H9 (cell line): Measurements from ENCODE around the gene KDM3A. TPM values are rescaled to one million over a fixed set of nuclear protein-coding genes. Genes with fewer than 3 reads are reported as not detected.

Experiments used
- DNase-seq: peaks from one replicate; pipeline ENCODE4 v3.0.0-alpha.2; 2017
- H2AFZ ChIP-seq: one replicate; pipeline ENCODE4 v1.6.1; 2013; ENCODE audit warnings: mild to moderate bottlenecking, low read length, control low read depth, moderate library complexity
- H2AK5ac ChIP-seq: 2 replicates; pipeline ENCODE4 v1.6.1; 2013; ENCODE audit warnings: low read length, control low read depth, mixed read lengths; ENCODE audit not compliant: insufficient read length
- H2BK120ac ChIP-seq: one replicate; pipeline ENCODE4 v1.6.1; 2013; ENCODE audit warnings: low read depth, mild to moderate bottlenecking, low read length, control low read depth, inconsistent platforms; ENCODE audit not compliant: poor library complexity, severe bottlenecking
- H2BK12ac ChIP-seq: 2 replicates; pipeline ENCODE4 v1.6.1; 2013; ENCODE audit warnings: low read length, control low read depth, mixed read lengths, low read depth; ENCODE audit not compliant: insufficient read length
- H2BK15ac ChIP-seq: 2 replicates; pipeline ENCODE4 v1.6.1; 2013; ENCODE audit warnings: low read depth, low read length, control low read depth
- H2BK20ac ChIP-seq: one replicate; pipeline ENCODE4 v1.6.1; 2013; ENCODE audit warnings: low read depth, mild to moderate bottlenecking, low read length, control low read depth, inconsistent platforms; ENCODE audit not compliant: poor library complexity, severe bottlenecking
- H2BK5ac ChIP-seq: 2 replicates; pipeline ENCODE4 v1.6.1; 2013; ENCODE audit warnings: low read length, control low read depth, mixed read lengths; ENCODE audit not compliant: insufficient read length
- H3K14ac ChIP-seq: 2 replicates; pipeline ENCODE4 v1.6.1; 2013; ENCODE audit warnings: low read length, control low read depth; ENCODE audit not compliant: insufficient read depth
- H3K18ac ChIP-seq: 2 replicates; pipeline ENCODE4 v1.6.1; 2013; ENCODE audit warnings: low read depth, mild to moderate bottlenecking, mixed read lengths, low read length, control low read depth; ENCODE audit not compliant: insufficient read length
- H3K23ac ChIP-seq: 2 replicates; pipeline ENCODE4 v1.6.1; 2013; ENCODE audit warnings: low read length, control low read depth, mixed read lengths, low read depth; ENCODE audit not compliant: insufficient read length
- H3K23me2 ChIP-seq: 2 replicates; pipeline ENCODE4 v1.6.1; 2013; ENCODE audit warnings: low read depth, mild to moderate bottlenecking, mixed read lengths, low read length, control low read depth; ENCODE audit not compliant: insufficient read length, poor library complexity, severe bottlenecking
- H3K27ac ChIP-seq: 2 replicates; pipeline ENCODE4 v1.5.1; 2013; ENCODE audit warnings: low read length, control low read depth, mixed read lengths, low read depth; ENCODE audit not compliant: insufficient read length
- H3K27me3 ChIP-seq: 2 replicates; pipeline ENCODE4 v1.6.1; 2013; ENCODE audit warnings: low read length, control low read depth, inconsistent platforms; ENCODE audit not compliant: insufficient read depth
- H3K4ac ChIP-seq: 2 replicates; pipeline ENCODE4 v1.6.1; 2013; ENCODE audit warnings: low read depth, mild to moderate bottlenecking, control low read depth, inconsistent platforms, low read length, moderate library complexity
- H3K4me1 ChIP-seq: 2 replicates; pipeline ENCODE4 v1.6.1; 2013; ENCODE audit warnings: low read length, control low read depth, inconsistent platforms; ENCODE audit not compliant: insufficient read depth
- H3K4me2 ChIP-seq: 2 replicates; pipeline ENCODE4 v1.6.1; 2013; ENCODE audit warnings: low read length, control low read depth, mixed read lengths; ENCODE audit not compliant: insufficient read length, insufficient read depth
- H3K56ac ChIP-seq: 2 replicates; pipeline ENCODE4 v1.6.1; 2013; ENCODE audit warnings: low read depth, mild to moderate bottlenecking, mixed read lengths, low read length, control low read depth; ENCODE audit not compliant: insufficient read length
- H3K79me1 ChIP-seq: 2 replicates; pipeline ENCODE4 v1.6.1; 2013; ENCODE audit warnings: low read depth, mild to moderate bottlenecking, moderate library complexity, low read length, control low read depth, inconsistent platforms; ENCODE audit not compliant: insufficient read depth, poor library complexity, severe bottlenecking
- H3K79me2 ChIP-seq: 2 replicates; pipeline ENCODE4 v1.6.1; 2013; ENCODE audit warnings: low read length, control low read depth, inconsistent platforms; ENCODE audit not compliant: insufficient read depth
- H3K9ac ChIP-seq: 2 replicates; pipeline ENCODE4 v1.6.1; 2013; ENCODE audit warnings: low read length, control low read depth, mixed read lengths; ENCODE audit not compliant: insufficient read length; ENCODE audit errors: extremely low read depth
- H3K9me3 ChIP-seq: one replicate; pipeline ENCODE4 v1.6.1; 2013; ENCODE audit warnings: low read depth, low read length, inconsistent platforms; ENCODE audit not compliant: control insufficient read depth
- H3T11ph ChIP-seq: one replicate; pipeline ENCODE4 v1.6.1; 2013; ENCODE audit warnings: mild to moderate bottlenecking, low read length, control low read depth, inconsistent platforms
- H4K20me1 ChIP-seq: one replicate; pipeline ENCODE4 v1.6.1; 2013; ENCODE audit not compliant: control insufficient read depth, insufficient read length, insufficient read depth
- H4K5ac ChIP-seq: 2 replicates; pipeline ENCODE4 v1.6.1; 2013; ENCODE audit warnings: low read depth, mild to moderate bottlenecking, mixed read lengths, low read length, control low read depth; ENCODE audit not compliant: insufficient read length
- H4K8ac ChIP-seq: replicated peaks from 2 replicates; pipeline ENCODE4 v1.6.1; 2013; ENCODE audit warnings: low read length, control low read depth, mixed read lengths, low read depth; ENCODE audit not compliant: insufficient read length
- H4K91ac ChIP-seq: 2 replicates; pipeline ENCODE4 v1.6.1; 2013; ENCODE audit warnings: low read depth, mild to moderate bottlenecking, moderate library complexity, mixed read lengths, low read length, control low read depth; ENCODE audit not compliant: insufficient read length
- H3K27ac Mint-ChIP-seq, 3 experiments: 2 replicates in 2 of 3; 3 replicates in 1 of 3; pipeline ENCODE4 v1.8.0; 2020 to 2021; ENCODE audit warnings: mixed read lengths in 3 of 3, mild to moderate bottlenecking in 1 of 3, moderate library complexity in 1 of 3
- H3K27me3 Mint-ChIP-seq: 2 replicates; pipeline ENCODE4 v1.8.0; 2021; ENCODE audit warnings: low read depth, mild to moderate bottlenecking, moderate library complexity, mixed read lengths
- H3K36me3 Mint-ChIP-seq, 3 experiments: 2 replicates in 2 of 3; 3 replicates in 1 of 3; pipeline ENCODE4 v1.8.0; 2020 to 2021; ENCODE audit warnings: low read depth in 3 of 3, mixed read lengths in 3 of 3; ENCODE audit not compliant: insufficient read depth in 1 of 3
- H3K4me1 Mint-ChIP-seq, 2 experiments: 2 replicates each; pipeline ENCODE4 v1.8.0; 2020; ENCODE audit warnings: mixed read lengths in 2 of 2
- H3K4me3 Mint-ChIP-seq, 2 experiments: 2 replicates in 1 of 2; 3 replicates in 1 of 2; pipeline ENCODE4 v1.8.0; 2020 to 2021; ENCODE audit warnings: mild to moderate bottlenecking in 2 of 2, mixed read lengths in 2 of 2, moderate library complexity in 1 of 2
- H3K9me3 Mint-ChIP-seq, 2 experiments: 2 replicates in 1 of 2; 3 replicates in 1 of 2; pipeline ENCODE4 v1.8.0; 2020; ENCODE audit warnings: mild to moderate bottlenecking in 2 of 2, mixed read lengths in 2 of 2, moderate library complexity in 1 of 2
- WGBS: extraction: QIAGEN DNeasy Blood & Tissue Kit; methylation state at CpG from one replicate; pipeline ENCODE4 v1.1.7; 2013; ENCODE audit warnings: missing lambda C conversion rate, low lambda C conversion rate, mixed read lengths; ENCODE audit not compliant: insufficient read length; ENCODE audit errors: extremely low coverage; 5-methylcytosine and 5-hydroxymethylcytosine counted together
- total RNA-seq: library from RNA; stranded (reverse); gene quantifications from 2 replicates; pipeline ENCODE4 v1.2.1, GENCODE V29; 2021
- TF ChIP-seq, protein P1 (sequence below): fragments of 200-600 bp; sonication (generic); conservative IDR thresholded peaks from 3 replicates; pipeline ENCODE4 v1.8.0; 2021; ENCODE audit warnings: antibody characterized with exemption, mild to moderate bottlenecking

KDM3A gene
- total RNA-seq, 1 experiment from 2014 or later: 28.1 TPM

DNA sequence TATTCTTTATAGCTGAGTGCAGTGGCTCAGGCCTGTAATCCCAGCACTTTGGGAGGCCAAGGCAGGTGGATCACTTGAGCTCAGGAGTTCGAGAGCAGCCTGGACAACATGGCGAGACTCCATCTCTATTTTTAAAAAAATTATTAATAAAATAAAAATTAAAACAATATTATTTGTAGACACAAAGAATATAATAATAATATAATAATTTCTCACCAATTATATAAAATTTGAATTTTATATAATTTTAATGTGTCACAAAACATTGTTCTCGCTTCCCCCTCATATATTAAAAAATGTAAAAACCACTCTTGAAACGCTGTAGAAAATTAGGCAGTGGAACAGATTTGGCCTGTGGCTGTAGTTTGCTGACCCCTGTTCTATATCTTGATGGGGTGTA, 5.6 kb upstream of the KDM3A start:
- Histone ChIP-seq H2AK5ac (no peak overlapping the region), H3K9ac (no peak overlapping the region), H3K27ac (no peak overlapping the region), H3K23me2 (no peaks in the 10 kb centered on the region), H3K9me3 (peaks cover 7% of the 10 kb centered on the region), H3K4ac (no peak overlapping the region), H2BK5ac (no peak overlapping the region), H3K23ac (no peak overlapping the region), H3K18ac (no peak overlapping the region), H3K4me2 (no peak overlapping the region), H2AFZ (no peak overlapping the region), H3T11ph (no peak overlapping the region), H4K8ac (no peak overlapping the region), H4K91ac (no peak overlapping the region), H4K5ac (no peak overlapping the region), H2BK15ac (no peak overlapping the region), H3K27me3 (no peaks in the 10 kb centered on the region), H3K79me2 (no peaks in the 10 kb centered on the region), H2BK120ac (no peak overlapping the region), H2BK12ac (no peak overlapping the region), H3K79me1 (no peaks in the 10 kb centered on the region), H4K20me1 (no peaks in the 10 kb centered on the region), H3K14ac (no peak overlapping the region), H3K4me1 (no peaks in the 10 kb centered on the region), H2BK20ac (no peak overlapping the region), H3K56ac (no peak overlapping the region)
- Mint-ChIP-seq H3K27ac (no peak overlapping the region), H3K4me1 (no peaks in the 10 kb centered on the region), H3K36me3 (peaks cover 13 to 25% (median 14%) of the 10 kb centered on the region in 3 experiments), H3K4me3 (no peak overlapping the region), H3K27me3 (peaks cover 28% of the 10 kb centered on the region), H3K9me3 (peaks cover 35 to 36% of the 10 kb centered on the region in 2 experiments)
- TF ChIP-seq, protein P1, sequence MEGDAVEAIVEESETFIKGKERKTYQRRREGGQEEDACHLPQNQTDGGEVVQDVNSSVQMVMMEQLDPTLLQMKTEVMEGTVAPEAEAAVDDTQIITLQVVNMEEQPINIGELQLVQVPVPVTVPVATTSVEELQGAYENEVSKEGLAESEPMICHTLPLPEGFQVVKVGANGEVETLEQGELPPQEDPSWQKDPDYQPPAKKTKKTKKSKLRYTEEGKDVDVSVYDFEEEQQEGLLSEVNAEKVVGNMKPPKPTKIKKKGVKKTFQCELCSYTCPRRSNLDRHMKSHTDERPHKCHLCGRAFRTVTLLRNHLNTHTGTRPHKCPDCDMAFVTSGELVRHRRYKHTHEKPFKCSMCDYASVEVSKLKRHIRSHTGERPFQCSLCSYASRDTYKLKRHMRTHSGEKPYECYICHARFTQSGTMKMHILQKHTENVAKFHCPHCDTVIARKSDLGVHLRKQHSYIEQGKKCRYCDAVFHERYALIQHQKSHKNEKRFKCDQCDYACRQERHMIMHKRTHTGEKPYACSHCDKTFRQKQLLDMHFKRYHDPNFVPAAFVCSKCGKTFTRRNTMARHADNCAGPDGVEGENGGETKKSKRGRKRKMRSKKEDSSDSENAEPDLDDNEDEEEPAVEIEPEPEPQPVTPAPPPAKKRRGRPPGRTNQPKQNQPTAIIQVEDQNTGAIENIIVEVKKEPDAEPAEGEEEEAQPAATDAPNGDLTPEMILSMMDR: no peak
- no CpG with 5 or more reads among the region's 4 CpGs for WGBS
- DNase-seq: no peak
